ENCODE measurements around the gene FOXL2NB. TPM values are rescaled to one million over a fixed set of nuclear protein-coding genes. Genes with fewer than 3 reads are reported as not detected.

The FOXL2NB gene
- total RNA-seq: not detected
- under 1 TPM in 4 of 8 donors, not detected in 4; 0.05 to 0.13 (median 0.08) TPM for polyA plus RNA-seq (ENCODE audit: insufficient read depth in 1 of 8, insufficient read length in 8 of 8, low replicate concordance in 1 of 8)
- long read RNA-seq, donor 1: 0 reads
- long read RNA-seq, donor 2: 0 reads
- long read RNA-seq, donor 3: 0 reads
- long read RNA-seq, donor 4: 0 reads
- long read RNA-seq, donor 5: 0 reads
- long read RNA-seq, donor 6: 0 reads
- long read RNA-seq, donor 7: 0 reads
- long read RNA-seq, donor 8: 0 reads
- long read RNA-seq, donor 9: 0 reads
- long read RNA-seq, donor 10: 0 reads
- long read RNA-seq, donor 11: 0 reads

GRCh38 chr3:138946663-138947494, at the start of gene FOXL2NB, which contains the start of gene FOXL2:
Gene FOXL2NB, plus strand, starts transcription at chr3:138947217. Its CDS starts 148 bp downstream, at chr3:138947365.
Gene FOXL2, minus strand, starts transcription at chr3:138947137. Its CDS starts 415 bp downstream, at chr3:138946722.
- Histone ChIP-seq H3K27ac (ENCODE audit: low read length) (no peak within 1 kb of the TSS), H3K4me1 (ENCODE audit: control insufficient read depth, insufficient read depth, low read length) (peaks cover 38% of the 10 kb centered on the region), H3K4me3 (ENCODE audit: low read length) (peak within 1 kb of the TSS; percentile 35), H3K36me3 (ENCODE audit: control insufficient read depth, insufficient read depth, low read length) (no peaks in the 10 kb centered on the region), H3K27me3 (ENCODE audit: control insufficient read depth, insufficient read depth, low read length) (peaks cover 98% of the 10 kb centered on the region), H3K9me3 (replicated peaks; ENCODE audit: control insufficient read depth, low read depth, low read length) (no peaks in the 10 kb centered on the region)
- peak; percentile 76 for DNase-seq
- WGBS (ENCODE audit: insufficient coverage): under 1% methylated on average over 74 of the region's 78 CpGs

GRCh38 chr3:138898301-138898700, 48.7 kb upstream of the FOXL2NB start:
- Histone ChIP-seq H3K4me3 (ENCODE audit: low read length) (no peak overlapping the region), H3K4me1 (ENCODE audit: control insufficient read depth, insufficient read depth, low read length) (peaks cover 16% of the 10 kb centered on the region), H3K36me3 (ENCODE audit: control insufficient read depth, insufficient read depth, low read length) (no peaks in the 10 kb centered on the region), H3K27me3 (ENCODE audit: control insufficient read depth, insufficient read depth, low read length) (no peaks in the 10 kb centered on the region), H3K27ac (ENCODE audit: low read length) (peak overlapping the region; percentile 55), H3K9me3 (replicated peaks; ENCODE audit: control insufficient read depth, low read depth, low read length) (no peaks in the 10 kb centered on the region)
- peak; percentile 87 for DNase-seq
- WGBS (ENCODE audit: insufficient coverage): no CpG with 5 or more reads among the region's 1 CpG

- Histone ChIP-seq H3K4me3 (ENCODE audit: low read length) (no peak overlapping the region), H3K36me3 (ENCODE audit: control insufficient read depth, insufficient read depth, low read length) (no peaks in the 10 kb centered on the region), H3K27ac (ENCODE audit: low read length) (peak overlapping the region; percentile 55), H3K9me3 (replicated peaks; ENCODE audit: control insufficient read depth, low read depth, low read length) (no peaks in the 10 kb centered on the region), H3K27me3 (ENCODE audit: control insufficient read depth, insufficient read depth, low read length) (no peaks in the 10 kb centered on the region), H3K4me1 (ENCODE audit: control insufficient read depth, insufficient read depth, low read length) (peaks cover 16% of the 10 kb centered on the region)
- DNase-seq: no peak
Observed at GRCh38 chr3:138898708-138899107, 48.3 kb upstream of the FOXL2NB start.

GRCh38 chr3:138899351-138899991, 47.5 kb upstream of the FOXL2NB start:
- H3K9me3 ChIP-seq (replicated peaks; ENCODE audit: control insufficient read depth, low read depth, low read length): no peaks in the 10 kb centered on the region
- no peak overlapping the region for H3K4me3 ChIP-seq (ENCODE audit: low read length)
- H3K36me3 ChIP-seq (ENCODE audit: control insufficient read depth, insufficient read depth, low read length): no peaks in the 10 kb centered on the region
- H3K27me3 ChIP-seq (ENCODE audit: control insufficient read depth, insufficient read depth, low read length): no peaks in the 10 kb centered on the region
- peak; percentile 61 for DNase-seq
- H3K4me1 ChIP-seq (ENCODE audit: control insufficient read depth, insufficient read depth, low read length): peaks cover 16% of the 10 kb centered on the region
- WGBS (ENCODE audit: insufficient coverage): 55% methylated on average over 3 of the region's 5 CpGs
- no peak overlapping the region for H3K27ac ChIP-seq (ENCODE audit: low read length)

GRCh38 chr3:138901567-138901966, 45.5 kb upstream of the FOXL2NB start:
- DNase-seq: peak; percentile 35
- Histone ChIP-seq H3K27ac (ENCODE audit: low read length) (no peak overlapping the region), H3K4me3 (ENCODE audit: low read length) (no peak overlapping the region), H3K27me3 (ENCODE audit: control insufficient read depth, insufficient read depth, low read length) (no peaks in the 10 kb centered on the region), H3K9me3 (replicated peaks; ENCODE audit: control insufficient read depth, low read depth, low read length) (no peaks in the 10 kb centered on the region), H3K36me3 (ENCODE audit: control insufficient read depth, insufficient read depth, low read length) (no peaks in the 10 kb centered on the region), H3K4me1 (ENCODE audit: control insufficient read depth, insufficient read depth, low read length) (peaks cover 16% of the 10 kb centered on the region)
- no CpG with 5 or more reads among the region's 8 CpGs for WGBS (ENCODE audit: insufficient coverage)

GRCh38 chr3:138902171-138902570, 44.8 kb upstream of the FOXL2NB start:
- DNase-seq: no peak
- no CpG with 5 or more reads among the region's 1 CpG for WGBS (ENCODE audit: insufficient coverage)
- H3K27ac ChIP-seq (ENCODE audit: low read length): no peak overlapping the region
- no peaks in the 10 kb centered on the region for H3K9me3 ChIP-seq (replicated peaks; ENCODE audit: control insufficient read depth, low read depth, low read length)
- H3K36me3 ChIP-seq (ENCODE audit: control insufficient read depth, insufficient read depth, low read length): no peaks in the 10 kb centered on the region
- H3K27me3 ChIP-seq (ENCODE audit: control insufficient read depth, insufficient read depth, low read length): no peaks in the 10 kb centered on the region
- H3K4me1 ChIP-seq (ENCODE audit: control insufficient read depth, insufficient read depth, low read length): peaks cover 16% of the 10 kb centered on the region
- no peak overlapping the region for H3K4me3 ChIP-seq (ENCODE audit: low read length)

GRCh38 chr3:138907539-138907938, 39.5 kb upstream of the FOXL2NB start:
- DNase-seq: no peak
- no peaks in the 10 kb centered on the region for H3K9me3 ChIP-seq (replicated peaks; ENCODE audit: control insufficient read depth, low read depth, low read length)
- no peaks in the 10 kb centered on the region for H3K4me1 ChIP-seq (ENCODE audit: control insufficient read depth, insufficient read depth, low read length)
- H3K36me3 ChIP-seq (ENCODE audit: control insufficient read depth, insufficient read depth, low read length): no peaks in the 10 kb centered on the region
- no peak overlapping the region for H3K27ac ChIP-seq (ENCODE audit: low read length)
- no CpG with 5 or more reads among the region's 3 CpGs for WGBS (ENCODE audit: insufficient coverage)
- H3K4me3 ChIP-seq (ENCODE audit: low read length): no peak overlapping the region
- H3K27me3 ChIP-seq (ENCODE audit: control insufficient read depth, insufficient read depth, low read length): no peaks in the 10 kb centered on the region

GRCh38 chr3:138908846-138909245, 38.2 kb upstream of the FOXL2NB start:
- H3K27ac ChIP-seq (ENCODE audit: low read length): no peak overlapping the region

GRCh38 chr3:138909904-138910303, 37.1 kb upstream of the FOXL2NB start:
- no peak overlapping the region for H3K27ac ChIP-seq (ENCODE audit: low read length)
- H3K4me3 ChIP-seq (ENCODE audit: low read length): no peak overlapping the region
- no peaks in the 10 kb centered on the region for H3K36me3 ChIP-seq (ENCODE audit: control insufficient read depth, insufficient read depth, low read length)
- no peaks in the 10 kb centered on the region for H3K27me3 ChIP-seq (ENCODE audit: control insufficient read depth, insufficient read depth, low read length)
- H3K9me3 ChIP-seq (replicated peaks; ENCODE audit: control insufficient read depth, low read depth, low read length): no peaks in the 10 kb centered on the region
- H3K4me1 ChIP-seq (ENCODE audit: control insufficient read depth, insufficient read depth, low read length): peaks cover 3% of the 10 kb centered on the region
- DNase-seq: no peak

More at GRCh38 chr3:138908846-138909245, 38.2 kb upstream of the FOXL2NB start:
- WGBS (ENCODE audit: insufficient coverage): no CpG with 5 or more reads among the region's 5 CpGs
- Histone ChIP-seq H3K27me3 (ENCODE audit: control insufficient read depth, insufficient read depth, low read length) (no peaks in the 10 kb centered on the region), H3K9me3 (replicated peaks; ENCODE audit: control insufficient read depth, low read depth, low read length) (no peaks in the 10 kb centered on the region), H3K4me3 (ENCODE audit: low read length) (no peak overlapping the region), H3K36me3 (ENCODE audit: control insufficient read depth, insufficient read depth, low read length) (no peaks in the 10 kb centered on the region), H3K4me1 (ENCODE audit: control insufficient read depth, insufficient read depth, low read length) (no peaks in the 10 kb centered on the region)
- no peak for DNase-seq

- no peak overlapping the region for H3K27ac ChIP-seq (ENCODE audit: low read length)
- DNase-seq: no peak
- no peaks in the 10 kb centered on the region for H3K36me3 ChIP-seq (ENCODE audit: control insufficient read depth, insufficient read depth, low read length)
- H3K4me1 ChIP-seq (ENCODE audit: control insufficient read depth, insufficient read depth, low read length): peaks cover 8% of the 10 kb centered on the region
- WGBS (ENCODE audit: insufficient coverage): no CpG with 5 or more reads among the region's 1 CpG
- H3K9me3 ChIP-seq (replicated peaks; ENCODE audit: control insufficient read depth, low read depth, low read length): no peaks in the 10 kb centered on the region
- H3K27me3 ChIP-seq (ENCODE audit: control insufficient read depth, insufficient read depth, low read length): no peaks in the 10 kb centered on the region
- no peak overlapping the region for H3K4me3 ChIP-seq (ENCODE audit: low read length)
Observed at GRCh38 chr3:138911621-138912020, 35.4 kb upstream of the FOXL2NB start.

Measured in muscle of leg (tissue), 16 donors.